ENCODE measurements around the gene CTDSPL. TPM values are rescaled to one million over a fixed set of nuclear protein-coding genes. Genes with fewer than 3 reads are reported as not detected.
"Not testable (repeated sequence)": the region's sequence is repeated elsewhere in the genome, so short reads cannot be mapped to it uniquely, and the experiment has no call there.

CTDSPL gene, protein sequence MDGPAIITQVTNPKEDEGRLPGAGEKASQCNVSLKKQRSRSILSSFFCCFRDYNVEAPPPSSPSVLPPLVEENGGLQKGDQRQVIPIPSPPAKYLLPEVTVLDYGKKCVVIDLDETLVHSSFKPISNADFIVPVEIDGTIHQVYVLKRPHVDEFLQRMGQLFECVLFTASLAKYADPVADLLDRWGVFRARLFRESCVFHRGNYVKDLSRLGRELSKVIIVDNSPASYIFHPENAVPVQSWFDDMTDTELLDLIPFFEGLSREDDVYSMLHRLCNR
- 23.3 TPM for polyA plus RNA-seq
- long read RNA-seq, donor 1, full-length matches to known transcripts = 4 of 4 reads
- long read RNA-seq, donor 1, partial matches to known transcripts = 0 of 4 reads
- long read RNA-seq, donor 1, other reads (novel, unspliced or antisense) = 0 of 4 reads
- long read RNA-seq, donor 2, full-length matches to known transcripts = 13 of 34 reads
- long read RNA-seq, donor 2, partial matches to known transcripts = 21 of 34 reads
- long read RNA-seq, donor 2, other reads (novel, unspliced or antisense) = 0 of 34 reads
- long read RNA-seq, donor 3 = 0 reads
- long read RNA-seq, donor 4 = 0 reads
- long read RNA-seq, donor 5, full-length matches to known transcripts = 5 of 5 reads
- long read RNA-seq, donor 5, partial matches to known transcripts = 0 of 5 reads
- long read RNA-seq, donor 5, other reads (novel, unspliced or antisense) = 0 of 5 reads
- long read RNA-seq, donor 6, full-length matches to known transcripts = 6 of 38 reads
- long read RNA-seq, donor 6, partial matches to known transcripts = 32 of 38 reads
- long read RNA-seq, donor 6, other reads (novel, unspliced or antisense) = 0 of 38 reads
- long read RNA-seq, donor 7, full-length matches to known transcripts = 7 of 7 reads
- long read RNA-seq, donor 7, partial matches to known transcripts = 0 of 7 reads
- long read RNA-seq, donor 7, other reads (novel, unspliced or antisense) = 0 of 7 reads
- long read RNA-seq, donor 8, full-length matches to known transcripts = 4 of 12 reads
- long read RNA-seq, donor 8, partial matches to known transcripts = 8 of 12 reads
- long read RNA-seq, donor 8, other reads (novel, unspliced or antisense) = 0 of 12 reads
- long read RNA-seq, donor 9, full-length matches to known transcripts = 6 of 19 reads
- long read RNA-seq, donor 9, partial matches to known transcripts = 13 of 19 reads
- long read RNA-seq, donor 9, other reads (novel, unspliced or antisense) = 0 of 19 reads
- long read RNA-seq, donor 10, full-length matches to known transcripts = 5 of 13 reads
- long read RNA-seq, donor 10, partial matches to known transcripts = 8 of 13 reads
- long read RNA-seq, donor 10, other reads (novel, unspliced or antisense) = 0 of 13 reads
- long read RNA-seq, donor 11, full-length matches to known transcripts = 6 of 12 reads
- long read RNA-seq, donor 11, partial matches to known transcripts = 6 of 12 reads
- long read RNA-seq, donor 11, other reads (novel, unspliced or antisense) = 0 of 12 reads

DNA sequence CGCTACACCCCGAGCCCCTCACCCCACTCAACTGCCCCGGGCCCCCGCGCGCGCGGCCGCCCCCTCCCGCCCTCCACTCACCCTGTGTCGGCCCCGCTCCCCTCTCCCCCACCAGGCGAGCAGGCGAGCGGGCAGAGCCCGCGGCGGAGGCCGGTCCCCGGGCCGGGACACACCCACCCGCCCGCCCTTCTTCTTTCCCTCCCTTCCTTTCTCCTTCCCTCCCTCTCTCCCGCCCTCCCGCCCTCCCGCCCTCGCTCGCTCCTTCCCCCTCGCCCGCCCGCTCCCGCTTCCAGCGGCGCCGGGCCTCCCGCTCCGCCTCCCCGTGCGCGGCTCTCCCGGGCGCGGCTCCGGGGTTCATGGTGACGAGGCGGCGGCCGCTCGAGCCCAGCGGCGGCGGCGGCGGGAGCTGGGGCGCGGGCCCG, at the start of gene CTDSPL:
TSS of gene CTDSPL (plus strand) at position 261 of the 422 bp plus-strand sequence. CDS start 320 bp downstream, outside the sequence.
- peak within 1 kb of the TSS; percentile 75 for H3K4me3 ChIP-seq (ENCODE audit: low read length)
- DNase-seq = peak; percentile 43 to 72
- WGBS (ENCODE audit: insufficient coverage, low lambda C conversion rate) = no CpG with 5 or more reads among the region's 57 CpGs
- H3K36me3 ChIP-seq (ENCODE audit: control insufficient read depth, insufficient read depth, low read length) = no peaks in the 10 kb centered on the region
- H3K27ac ChIP-seq (ENCODE audit: low read length) = peak within 1 kb of the TSS; percentile 74
- H3K27me3 ChIP-seq (ENCODE audit: control insufficient read depth, insufficient read depth, low read length) = no peaks in the 10 kb centered on the region
- peaks cover 13% of the 10 kb centered on the region for H3K4me1 ChIP-seq (ENCODE audit: control insufficient read depth, insufficient read depth, low read length)
- H3K9me3 ChIP-seq (ENCODE audit: control insufficient read depth, low read depth, low read length) = peaks cover 9% of the 10 kb centered on the region

GRCh38 chr3:37812499-37812896, 49.2 kb upstream of the CTDSPL start:
- Histone ChIP-seq H3K36me3 (ENCODE audit: control insufficient read depth, insufficient read depth, low read length) (peaks cover 33% of the 10 kb centered on the region), H3K4me3 (ENCODE audit: low read length) (no peak overlapping the region), H3K27ac (ENCODE audit: low read length) (peak overlapping the region; percentile 16), H3K9me3 (ENCODE audit: control insufficient read depth, low read depth, low read length) (no peaks in the 10 kb centered on the region), H3K4me1 (ENCODE audit: control insufficient read depth, insufficient read depth, low read length) (peaks cover 3% of the 10 kb centered on the region), H3K27me3 (ENCODE audit: control insufficient read depth, insufficient read depth, low read length) (no peaks in the 10 kb centered on the region)
- 100% methylated on average over 1 of the region's 4 CpGs for WGBS (ENCODE audit: insufficient coverage, low lambda C conversion rate)
- DNase-seq = no peak

GRCh38 chr3:37813403-37813802, 48.3 kb upstream of the CTDSPL start:
- DNase-seq = no peak
- no peaks in the 10 kb centered on the region for H3K9me3 ChIP-seq (ENCODE audit: control insufficient read depth, low read depth, low read length)
- peak overlapping the region; percentile 16 for H3K27ac ChIP-seq (ENCODE audit: low read length)
- no peak overlapping the region for H3K4me3 ChIP-seq (ENCODE audit: low read length)
- WGBS (ENCODE audit: insufficient coverage, low lambda C conversion rate) = no CpG with 5 or more reads among the region's 1 CpG
- H3K4me1 ChIP-seq (ENCODE audit: control insufficient read depth, insufficient read depth, low read length) = peaks cover 3% of the 10 kb centered on the region
- H3K27me3 ChIP-seq (ENCODE audit: control insufficient read depth, insufficient read depth, low read length) = no peaks in the 10 kb centered on the region
- peaks cover 30% of the 10 kb centered on the region for H3K36me3 ChIP-seq (ENCODE audit: control insufficient read depth, insufficient read depth, low read length)

DNA sequence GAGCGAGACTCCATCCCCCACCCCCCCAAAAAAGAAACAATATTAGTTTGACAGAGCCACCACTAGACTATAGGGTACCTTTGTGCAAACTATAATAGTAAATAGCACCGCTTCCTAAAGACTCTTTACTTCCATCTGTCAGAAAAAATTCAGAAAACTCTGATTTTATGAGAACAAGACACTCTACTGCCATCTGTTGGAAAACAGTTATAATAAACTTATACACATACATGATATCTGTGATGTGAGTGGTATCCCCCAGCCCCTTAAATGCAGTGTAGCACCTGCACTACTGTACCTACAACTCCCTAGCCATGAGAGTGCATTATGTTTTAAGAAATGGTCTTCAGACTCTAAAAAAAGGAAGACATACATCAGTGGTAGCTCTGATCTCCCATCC, 47.1 kb upstream of the CTDSPL start:
- Histone ChIP-seq H3K36me3 (ENCODE audit: control insufficient read depth, insufficient read depth, low read length) (peaks cover 31% of the 10 kb centered on the region), H3K4me1 (ENCODE audit: control insufficient read depth, insufficient read depth, low read length) (peaks cover 3% of the 10 kb centered on the region), H3K9me3 (ENCODE audit: control insufficient read depth, low read depth, low read length) (no peaks in the 10 kb centered on the region), H3K4me3 (ENCODE audit: low read length) (no peak overlapping the region), H3K27me3 (ENCODE audit: control insufficient read depth, insufficient read depth, low read length) (no peaks in the 10 kb centered on the region), H3K27ac (ENCODE audit: low read length) (no peak overlapping the region)
- DNase-seq = no peak
- WGBS (ENCODE audit: insufficient coverage, low lambda C conversion rate) = no CpG with 5 or more reads among the region's 2 CpGs

DNA sequence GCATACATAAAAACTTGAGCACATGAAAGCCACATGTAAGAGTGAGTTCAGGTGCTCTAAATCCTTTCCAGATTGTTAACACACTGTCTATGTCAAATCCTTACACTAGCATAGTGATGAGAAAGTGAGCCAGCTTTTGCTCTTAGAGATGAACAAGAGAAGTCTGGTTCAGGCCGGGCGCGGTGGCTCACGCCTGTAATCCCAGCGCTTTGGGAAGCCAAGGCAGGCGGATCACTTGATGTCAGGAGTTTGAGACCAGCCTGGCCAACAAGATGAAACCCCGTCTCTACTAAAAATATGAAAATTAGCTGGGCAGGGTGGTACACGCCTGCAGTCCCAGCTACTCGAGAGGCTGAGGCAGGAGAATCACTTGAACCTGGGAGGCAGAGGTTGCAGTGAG, 46.5 kb upstream of the CTDSPL start:
- not testable (repeated sequence) for H3K4me1 ChIP-seq (ENCODE audit: control insufficient read depth, insufficient read depth, low read length); H3K4me3 ChIP-seq (ENCODE audit: low read length); DNase-seq; H3K9me3 ChIP-seq (ENCODE audit: control insufficient read depth, low read depth, low read length); H3K27ac ChIP-seq (ENCODE audit: low read length); H3K27me3 ChIP-seq (ENCODE audit: control insufficient read depth, insufficient read depth, low read length)
- WGBS (ENCODE audit: insufficient coverage, low lambda C conversion rate) = no CpG with 5 or more reads among the region's 9 CpGs
- H3K36me3 ChIP-seq (ENCODE audit: control insufficient read depth, insufficient read depth, low read length) = peaks cover 34% of the 10 kb centered on the region

DNA sequence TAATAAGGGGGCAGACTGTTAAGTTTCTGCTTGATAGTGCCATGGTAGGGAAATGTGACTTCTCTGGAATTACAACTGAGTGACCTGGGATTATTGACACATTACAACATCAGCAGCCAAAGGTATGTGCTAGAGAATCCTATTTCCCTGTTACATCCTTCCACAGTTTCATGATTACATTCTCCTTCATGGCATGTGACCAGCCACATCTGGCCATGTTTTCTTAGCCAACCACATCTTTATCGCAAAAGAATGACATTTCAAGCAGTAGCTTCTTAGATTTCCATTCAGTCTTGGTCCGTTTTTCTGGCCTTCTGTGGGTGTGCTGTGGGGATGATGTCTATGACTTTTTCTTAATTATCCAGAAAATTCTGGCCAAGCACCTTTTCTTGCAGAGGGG, 45.4 kb upstream of the CTDSPL start:
- WGBS (ENCODE audit: insufficient coverage, low lambda C conversion rate) = 100% methylated on average over 1 of the region's 2 CpGs
- no peaks in the 10 kb centered on the region for H3K27me3 ChIP-seq (ENCODE audit: control insufficient read depth, insufficient read depth, low read length)
- peaks cover 3% of the 10 kb centered on the region for H3K4me1 ChIP-seq (ENCODE audit: control insufficient read depth, insufficient read depth, low read length)
- DNase-seq = no peak
- no peaks in the 10 kb centered on the region for H3K9me3 ChIP-seq (ENCODE audit: control insufficient read depth, low read depth, low read length)
- H3K27ac ChIP-seq (ENCODE audit: low read length) = no peak overlapping the region
- no peak overlapping the region for H3K4me3 ChIP-seq (ENCODE audit: low read length)
- peaks cover 41% of the 10 kb centered on the region for H3K36me3 ChIP-seq (ENCODE audit: control insufficient read depth, insufficient read depth, low read length)

GRCh38 chr3:37819591-37819990, 42.1 kb upstream of the CTDSPL start:
- Histone ChIP-seq H3K27ac (ENCODE audit: low read length) (no peak overlapping the region), H3K9me3 (ENCODE audit: control insufficient read depth, low read depth, low read length) (no peaks in the 10 kb centered on the region), H3K36me3 (ENCODE audit: control insufficient read depth, insufficient read depth, low read length) (peaks cover 36% of the 10 kb centered on the region)

GRCh38 chr3:37820286-37820685, 41.4 kb upstream of the CTDSPL start:
- Histone ChIP-seq H3K9me3 (ENCODE audit: control insufficient read depth, low read depth, low read length) (no peaks in the 10 kb centered on the region), H3K27me3 (ENCODE audit: control insufficient read depth, insufficient read depth, low read length) (no peaks in the 10 kb centered on the region), H3K36me3 (ENCODE audit: control insufficient read depth, insufficient read depth, low read length) (peaks cover 36% of the 10 kb centered on the region), H3K4me3 (ENCODE audit: low read length) (no peak overlapping the region), H3K4me1 (ENCODE audit: control insufficient read depth, insufficient read depth, low read length) (no peaks in the 10 kb centered on the region), H3K27ac (ENCODE audit: low read length) (no peak overlapping the region)
- no peak for DNase-seq
- WGBS (ENCODE audit: insufficient coverage, low lambda C conversion rate) = no CpG with 5 or more reads among the region's 3 CpGs

More at GRCh38 chr3:37819591-37819990, 42.1 kb upstream of the CTDSPL start:
- WGBS (ENCODE audit: insufficient coverage, low lambda C conversion rate) = 100% methylated on average over 2 of the region's 3 CpGs
- H3K27me3 ChIP-seq (ENCODE audit: control insufficient read depth, insufficient read depth, low read length) = no peaks in the 10 kb centered on the region
- no peaks in the 10 kb centered on the region for H3K4me1 ChIP-seq (ENCODE audit: control insufficient read depth, insufficient read depth, low read length)
- no peak overlapping the region for H3K4me3 ChIP-seq (ENCODE audit: low read length)
- DNase-seq = no peak

DNA sequence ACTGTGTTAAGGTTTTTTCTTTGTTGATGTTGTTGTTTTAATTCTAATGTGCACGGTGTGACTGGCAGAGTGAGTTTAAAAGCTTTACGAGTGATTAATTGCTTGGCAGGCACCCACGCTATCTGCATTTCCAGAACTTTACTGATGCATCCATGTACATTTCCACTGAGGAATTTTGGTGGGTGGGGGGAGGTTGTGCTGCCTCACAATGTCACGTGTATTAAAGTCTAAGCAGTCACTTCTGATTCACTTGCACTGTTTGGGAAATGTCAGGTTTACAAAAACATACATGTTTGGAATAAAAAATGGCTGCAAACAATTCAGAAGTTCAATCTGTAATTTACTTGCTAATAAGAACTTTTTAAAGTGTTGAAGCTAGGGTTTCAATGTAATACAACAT, 38.5 kb upstream of the CTDSPL start:
- DNase-seq = no peak
- 100% methylated on average over 2 of the region's 4 CpGs for WGBS (ENCODE audit: insufficient coverage, low lambda C conversion rate)
- H3K4me1 ChIP-seq (ENCODE audit: control insufficient read depth, insufficient read depth, low read length) = no peaks in the 10 kb centered on the region
- peaks cover 19% of the 10 kb centered on the region for H3K36me3 ChIP-seq (ENCODE audit: control insufficient read depth, insufficient read depth, low read length)
- H3K9me3 ChIP-seq (ENCODE audit: control insufficient read depth, low read depth, low read length) = no peaks in the 10 kb centered on the region
- no peak overlapping the region for H3K4me3 ChIP-seq (ENCODE audit: low read length)
- H3K27me3 ChIP-seq (ENCODE audit: control insufficient read depth, insufficient read depth, low read length) = no peaks in the 10 kb centered on the region
- no peak overlapping the region for H3K27ac ChIP-seq (ENCODE audit: low read length)

Data from large intestine (tissue), 12 donors.